ENCODE measurements around the gene CTNNB1.

DNA sequence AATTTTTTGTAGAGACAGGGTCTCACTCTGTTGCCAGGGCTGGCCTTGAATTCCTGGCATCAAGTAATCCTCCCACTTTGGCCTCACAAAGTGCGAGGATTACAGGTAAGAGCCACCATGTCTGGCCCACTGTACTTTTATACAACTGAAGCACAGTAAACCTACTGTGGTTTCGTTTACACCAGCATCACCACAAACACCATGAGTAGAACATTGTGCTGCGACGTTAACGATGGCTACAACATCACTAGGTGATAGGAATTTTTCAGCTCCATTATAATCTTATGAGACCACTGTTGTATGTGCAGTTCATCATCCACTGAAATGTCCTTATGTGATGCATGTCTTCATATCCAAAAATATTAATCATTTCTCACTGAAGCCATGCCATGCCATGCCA lies 11.7 kb downstream of the CTNNB1 start:
- TF ChIP-seq, protein P1, sequence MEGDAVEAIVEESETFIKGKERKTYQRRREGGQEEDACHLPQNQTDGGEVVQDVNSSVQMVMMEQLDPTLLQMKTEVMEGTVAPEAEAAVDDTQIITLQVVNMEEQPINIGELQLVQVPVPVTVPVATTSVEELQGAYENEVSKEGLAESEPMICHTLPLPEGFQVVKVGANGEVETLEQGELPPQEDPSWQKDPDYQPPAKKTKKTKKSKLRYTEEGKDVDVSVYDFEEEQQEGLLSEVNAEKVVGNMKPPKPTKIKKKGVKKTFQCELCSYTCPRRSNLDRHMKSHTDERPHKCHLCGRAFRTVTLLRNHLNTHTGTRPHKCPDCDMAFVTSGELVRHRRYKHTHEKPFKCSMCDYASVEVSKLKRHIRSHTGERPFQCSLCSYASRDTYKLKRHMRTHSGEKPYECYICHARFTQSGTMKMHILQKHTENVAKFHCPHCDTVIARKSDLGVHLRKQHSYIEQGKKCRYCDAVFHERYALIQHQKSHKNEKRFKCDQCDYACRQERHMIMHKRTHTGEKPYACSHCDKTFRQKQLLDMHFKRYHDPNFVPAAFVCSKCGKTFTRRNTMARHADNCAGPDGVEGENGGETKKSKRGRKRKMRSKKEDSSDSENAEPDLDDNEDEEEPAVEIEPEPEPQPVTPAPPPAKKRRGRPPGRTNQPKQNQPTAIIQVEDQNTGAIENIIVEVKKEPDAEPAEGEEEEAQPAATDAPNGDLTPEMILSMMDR (conservative IDR thresholded peaks at IDR 0.05; ENCODE audit: low read depth, low read length), result no peak
- no peak for TF ChIP-seq EZH2 (IDR thresholded peaks at IDR 0.05; ENCODE audit: borderline replicate concordance, low read depth, low read length, poor library complexity, severe bottlenecking)
